GM19328 (cell line): ENCODE measurements around the gene KCTD7.
A peak's percentile ranks its signal among the peaks of the same experiment; 100 is the strongest.
"Not testable (repeated sequence)": the region's sequence is repeated elsewhere in the genome, so short reads cannot be mapped to it uniquely, and the experiment has no call there.

Experiments
- ATAC-seq: cut with Tn5 transposase; IDR thresholded peaks from one replicate; pipeline ENCODE4 v1.9.1; 2021; ENCODE audit warnings: mild to moderate bottlenecking, moderate library complexity; ENCODE audit not compliant: unreplicated experiment

Gene KCTD7

GRCh38 chr7:66653719-66654274 is 25.1 kb downstream of the KCTD7 start:
- ATAC-seq: not testable (repeated sequence)

DNA sequence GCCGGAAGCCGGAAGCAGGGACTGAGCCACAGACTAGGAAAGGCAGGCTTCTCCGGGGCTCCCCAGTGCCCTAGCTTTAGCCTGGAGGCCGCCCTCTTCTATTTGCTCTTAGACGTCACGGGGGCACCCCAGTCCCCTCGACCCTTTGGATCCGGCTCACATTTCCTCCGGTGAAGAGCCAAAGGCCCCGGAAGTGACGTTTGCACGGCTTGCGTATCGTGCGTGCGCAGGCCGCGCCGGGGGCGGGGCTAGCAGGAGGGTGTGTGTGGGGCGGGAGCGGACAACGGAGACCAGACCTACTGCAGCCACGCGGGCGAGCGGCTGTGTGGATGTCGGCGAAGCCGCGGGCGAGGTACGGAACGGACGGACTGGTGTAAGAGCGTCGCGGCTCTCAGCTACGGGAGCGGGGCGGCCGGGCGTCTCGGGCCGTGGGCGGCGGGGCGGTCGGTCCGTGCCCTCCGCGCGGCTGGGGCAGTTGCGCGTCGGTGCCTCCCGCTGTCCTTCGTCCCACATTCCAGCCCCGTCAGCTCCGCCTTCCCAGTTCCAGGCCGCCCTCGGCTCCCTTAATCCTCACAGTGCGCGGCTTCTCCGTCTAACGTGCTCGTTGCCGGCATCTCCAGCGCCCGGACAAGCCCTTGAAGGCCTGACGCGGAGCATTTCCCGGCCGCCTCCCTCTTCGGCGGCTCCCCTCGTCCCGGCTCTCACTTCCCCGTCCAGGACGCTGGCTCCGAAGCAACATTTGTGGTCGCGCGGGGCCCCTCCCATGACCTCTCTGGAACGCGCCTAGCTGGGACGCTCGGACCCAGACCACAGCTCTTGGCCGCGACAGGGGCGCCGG is 25.8 kb downstream of the KCTD7 start:
- peak; percentile 90 for ATAC-seq

GRCh38 chr7:66655113-66655806 is 26.6 kb downstream of the KCTD7 start:
- ATAC-seq: not testable (repeated sequence)

- not testable (repeated sequence) for ATAC-seq
Observed at GRCh38 chr7:66655826-66656485, 27.3 kb downstream of the KCTD7 start.

DNA sequence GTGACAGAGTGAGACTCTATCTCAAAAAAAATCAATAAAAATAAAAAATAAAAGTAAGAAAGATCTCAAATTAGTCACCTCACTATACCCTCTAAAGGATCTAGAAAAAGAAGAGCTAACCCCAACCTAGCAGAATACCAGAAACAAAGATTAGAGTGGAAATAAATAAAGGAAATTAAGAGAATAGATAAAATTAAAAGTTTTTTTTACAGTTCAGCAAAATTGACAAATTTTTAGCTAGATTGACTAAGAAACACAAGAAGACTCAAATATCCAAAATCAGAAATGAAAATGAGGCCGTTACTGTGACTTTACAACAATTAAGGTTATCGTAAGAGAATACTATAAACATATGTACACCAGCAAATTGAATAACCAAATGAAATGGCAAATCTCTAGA is 29.1 kb downstream of the KCTD7 start:
- no peak for ATAC-seq

GRCh38 chr7:66662646-66663264 is 34.1 kb downstream of the KCTD7 start:
- no peak for ATAC-seq

DNA sequence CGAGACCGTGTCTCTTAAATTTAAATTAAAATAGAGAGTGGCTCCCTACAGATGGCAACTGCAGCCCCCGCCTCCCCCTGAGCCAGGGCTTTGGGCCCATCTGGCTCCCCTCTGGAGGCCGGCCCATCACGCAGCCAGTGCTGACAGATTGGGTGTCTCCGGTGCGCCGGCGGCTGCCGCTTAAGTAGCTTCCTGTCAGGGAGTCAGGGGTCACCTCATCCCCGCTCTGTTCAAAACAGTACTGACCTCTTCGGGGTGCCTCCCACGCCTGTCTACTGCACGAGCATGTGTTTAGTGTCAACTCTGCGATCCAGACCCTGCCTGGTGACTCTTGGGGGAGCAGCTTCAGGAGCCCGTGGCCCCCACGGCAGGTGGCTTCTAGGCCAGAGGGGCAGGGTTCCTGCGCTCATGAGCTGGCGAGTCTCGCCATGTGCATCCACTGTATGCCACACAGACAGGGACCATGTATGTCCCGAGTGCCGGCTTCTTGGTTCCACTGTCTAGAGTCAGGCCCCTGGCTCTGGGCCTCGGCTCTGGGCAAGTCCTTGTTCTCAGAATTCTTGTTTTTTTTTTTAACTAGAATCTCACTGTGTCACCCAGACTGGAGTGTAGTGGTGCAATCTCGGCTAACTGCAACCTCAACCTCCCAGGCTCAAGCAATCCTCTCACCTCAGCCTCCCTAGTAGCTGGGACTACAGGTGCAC is 36.1 kb downstream of the KCTD7 start:
- no peak for ATAC-seq

DNA sequence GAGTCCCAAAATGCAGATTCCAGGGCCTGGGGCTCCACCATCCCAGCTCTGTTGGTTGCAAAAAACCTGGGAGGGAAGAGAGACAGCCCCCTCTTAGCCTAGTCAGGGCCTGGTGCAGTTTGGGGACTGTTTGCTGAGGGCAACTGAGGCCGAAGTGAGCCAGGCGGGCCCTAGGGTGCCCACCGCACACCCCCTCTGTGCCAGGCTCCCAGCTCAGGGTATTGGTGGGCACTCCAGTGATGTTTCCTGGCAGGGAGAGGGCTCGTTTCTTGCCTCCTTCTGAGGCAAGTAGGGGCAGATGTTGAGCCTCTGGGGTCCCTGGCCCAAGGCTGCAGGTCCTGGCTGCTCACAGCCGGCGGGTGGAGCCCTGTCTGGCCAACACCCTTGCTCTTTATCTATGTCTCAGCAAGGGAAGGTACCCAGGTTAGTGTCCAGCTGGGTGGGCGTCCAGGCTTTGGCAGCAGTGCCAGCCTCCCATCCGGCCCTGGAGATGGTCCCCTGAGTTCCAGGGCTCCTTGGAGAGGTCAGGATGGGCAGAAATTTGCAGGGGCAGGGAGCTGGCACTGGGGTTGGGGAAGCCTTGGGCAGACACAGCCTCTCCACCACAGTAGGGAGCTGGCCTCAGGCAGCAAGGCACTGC is 37.8 kb downstream of the KCTD7 start:
- ATAC-seq: no peak

GRCh38 chr7:66667023-66667728 is 38.5 kb downstream of the KCTD7 start:
- ATAC-seq: no peak

- ATAC-seq: no peak
Observed at GRCh38 chr7:66668112-66668511, 39.4 kb downstream of the KCTD7 start.

DNA sequence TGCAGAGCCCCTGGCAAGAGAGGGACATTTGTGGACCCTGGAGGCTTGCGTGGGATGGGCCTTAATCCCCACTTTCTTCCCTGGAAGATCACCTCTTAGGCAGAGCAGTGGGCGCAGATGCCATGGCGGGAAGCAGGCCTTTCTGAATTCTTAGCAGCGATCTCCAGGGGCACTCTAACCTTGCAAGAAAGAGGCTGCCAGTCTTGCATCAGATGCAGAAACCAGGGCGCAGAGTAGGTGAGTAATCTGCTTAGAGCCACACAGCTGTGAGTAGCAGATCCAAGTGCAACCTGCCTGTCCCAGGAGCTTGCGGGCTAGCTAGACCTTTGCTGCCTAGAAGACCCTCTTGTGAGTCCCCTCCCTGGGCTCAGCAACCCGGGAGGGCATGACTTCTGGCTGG is 40.0 kb downstream of the KCTD7 start:
- ATAC-seq: no peak

DNA sequence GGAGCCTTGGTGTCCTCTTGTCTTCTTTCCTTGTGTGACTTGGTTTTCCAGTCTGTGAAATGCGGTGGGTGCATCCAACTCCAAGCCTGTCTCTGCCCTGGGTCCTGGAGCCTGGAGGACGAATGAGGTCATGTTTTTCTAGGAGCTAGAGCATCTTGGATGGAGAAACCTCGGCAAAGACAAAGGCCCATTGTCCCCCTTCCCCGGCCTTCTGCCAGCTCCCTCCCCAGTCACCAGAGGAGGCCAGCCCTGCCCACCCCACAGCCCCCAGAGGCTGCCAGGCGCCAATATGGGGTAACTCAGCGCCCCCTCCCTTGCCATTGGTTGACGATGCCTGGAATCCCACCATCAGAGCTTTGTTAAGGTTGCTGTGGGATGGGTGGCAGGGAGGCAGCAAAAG is 40.4 kb downstream of the KCTD7 start:
- ATAC-seq: no peak

DNA sequence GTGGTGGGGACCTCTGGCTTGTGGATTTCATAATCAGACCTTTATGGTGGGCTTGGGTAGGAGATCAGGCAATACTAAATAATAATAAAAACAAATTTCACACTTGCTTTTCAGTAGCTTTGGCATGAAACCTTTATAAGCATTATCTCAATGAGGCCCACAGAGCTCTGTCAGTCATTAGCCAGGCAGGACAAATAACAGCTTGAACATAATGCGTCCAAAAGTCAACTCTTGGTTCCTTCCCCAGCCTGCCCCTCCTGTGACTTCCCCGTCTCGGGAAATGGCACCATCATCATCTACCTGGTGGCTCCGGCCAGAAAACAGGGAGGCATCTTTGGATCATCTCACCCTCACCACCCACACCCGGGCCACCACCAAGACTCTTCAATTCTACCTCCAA is 40.8 kb downstream of the KCTD7 start:
- no peak for ATAC-seq

DNA sequence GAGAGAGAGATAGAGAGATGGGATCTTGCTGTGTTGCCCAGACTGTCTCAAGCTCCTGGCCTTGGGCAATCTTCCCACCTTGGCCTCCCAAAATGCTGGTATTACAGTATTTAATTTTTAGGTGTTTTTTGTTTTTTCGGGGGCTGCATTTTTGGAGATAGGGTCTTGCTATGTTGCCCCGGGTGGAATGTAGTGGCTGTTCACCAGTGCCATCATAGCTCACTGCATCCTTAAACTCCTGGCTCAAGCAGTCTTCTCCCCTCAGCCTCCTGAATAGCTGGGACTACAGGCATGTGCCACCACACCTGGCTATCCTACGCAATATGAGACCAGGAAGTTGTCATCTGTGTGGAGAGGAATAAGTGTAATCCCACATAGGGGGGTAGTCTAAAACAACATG is 42.4 kb downstream of the KCTD7 start:
- ATAC-seq: no peak

GRCh38 chr7:66671486-66671885 is 42.8 kb downstream of the KCTD7 start:
- not testable (repeated sequence) for ATAC-seq

DNA sequence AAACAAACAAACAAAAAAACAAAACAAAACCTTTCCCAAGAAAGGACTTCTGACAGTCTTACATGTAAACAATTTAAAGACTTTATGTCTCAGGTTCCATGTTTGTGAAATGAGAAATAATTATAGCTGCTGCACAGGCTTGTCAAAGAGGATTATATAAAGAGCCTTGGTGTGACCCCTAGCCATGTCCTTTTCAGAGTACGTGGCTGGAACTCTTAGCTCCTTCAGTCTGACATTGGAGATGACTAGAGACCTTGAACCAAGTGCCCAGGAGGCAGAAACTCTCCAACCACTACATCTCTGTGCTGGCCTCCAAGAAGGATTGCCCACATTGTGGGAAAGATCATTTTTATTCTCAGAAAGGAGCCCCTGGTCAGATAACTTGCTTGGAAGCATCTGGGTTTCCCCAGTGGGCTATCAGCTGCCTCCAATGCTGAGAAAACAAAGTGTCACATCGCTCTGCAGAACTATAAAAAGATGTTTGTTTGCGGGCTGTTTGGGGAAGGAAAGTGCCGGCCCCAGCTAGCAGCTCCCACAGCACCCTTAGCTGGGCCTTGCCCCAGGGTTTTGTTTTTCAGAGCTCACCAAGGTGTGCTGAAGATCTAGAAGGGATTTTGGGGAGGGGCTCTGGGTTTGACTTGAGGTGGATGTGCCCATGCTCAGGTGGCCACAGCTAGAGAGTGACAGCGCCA is 43.9 kb downstream of the KCTD7 start:
- ATAC-seq: not testable (repeated sequence)

DNA sequence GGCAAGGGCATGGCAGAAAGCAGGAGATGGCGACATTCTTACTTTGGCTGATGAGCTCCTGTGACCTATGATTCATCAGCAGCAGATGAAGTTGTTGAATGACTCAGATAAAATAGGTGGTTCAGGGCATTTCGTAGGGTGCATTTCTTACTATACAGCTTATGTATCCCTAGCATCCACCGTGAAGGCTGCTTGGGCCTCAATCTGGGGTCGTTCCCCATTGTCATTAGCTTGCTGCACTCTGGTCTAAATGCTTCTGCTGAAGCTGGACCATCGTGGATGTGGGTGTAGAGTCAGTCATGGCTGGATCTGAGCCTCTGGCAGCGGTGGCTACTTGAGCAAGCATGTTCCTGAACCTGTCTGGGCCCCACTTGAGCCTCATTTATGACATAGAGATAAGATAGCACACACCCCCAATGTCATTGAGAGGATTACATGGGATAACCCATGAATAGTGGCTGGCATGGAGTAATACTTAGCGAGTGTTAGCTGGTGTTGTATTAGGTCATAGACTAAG is 44.5 kb downstream of the KCTD7 start:
- ATAC-seq: not testable (repeated sequence)

DNA sequence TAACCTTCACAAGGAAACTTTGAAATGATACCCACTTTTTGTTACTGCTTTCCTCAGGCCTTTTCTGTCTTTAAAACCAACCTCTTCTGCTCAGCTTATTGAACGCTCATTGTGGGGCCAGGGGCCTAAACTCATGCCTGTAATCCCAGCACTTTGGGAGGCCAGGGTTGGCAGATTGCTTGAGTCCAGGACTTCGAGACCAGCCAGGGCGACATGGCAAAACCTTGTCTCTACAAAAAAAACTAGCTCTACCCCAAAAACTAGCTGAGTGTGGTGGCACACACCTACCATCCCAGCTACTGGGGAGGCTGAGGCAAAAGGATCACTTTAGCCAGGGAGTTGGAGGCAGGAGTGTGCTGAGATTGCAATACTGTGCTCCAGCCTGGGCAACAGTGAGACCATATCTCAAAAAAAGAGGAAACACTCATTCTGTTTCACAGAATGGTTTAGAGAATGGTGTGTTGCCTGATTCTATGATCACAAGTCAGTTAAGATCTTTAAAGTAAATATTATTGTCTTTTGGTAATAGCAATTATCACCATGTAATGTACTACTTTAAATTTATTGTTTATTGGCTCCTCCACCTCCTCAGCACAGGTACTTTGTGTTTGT is 51.1 kb downstream of the KCTD7 start:
- ATAC-seq: no peak
